ENCODE results near the gene ALOX15B. TPM values are rescaled to one million over a fixed set of nuclear protein-coding genes. Genes with fewer than 3 reads are reported as not detected.
"Not testable (repeated sequence)": the region's sequence is repeated elsewhere in the genome, so short reads cannot be mapped to it uniquely, and the experiment has no call there.

ALOX15B gene
- polyA plus RNA-seq, 3 donors, result 1.0 to 1.3 (median 1.1) TPM

- DNase-seq (ENCODE audit: extremely low read depth in 1 of 11, low read depth in 9 of 11, low spot score in 4 of 11), result no peak
Measured at GRCh38 chr17:8056232-8056975, 17.5 kb downstream of the ALOX15B start.

GRCh38 chr17:8056976-8057625 lies 18.2 kb downstream of the ALOX15B start:
- DNase-seq (ENCODE audit: extremely low read depth in 1 of 11, low read depth in 9 of 11, low spot score in 4 of 11), result no peak

- DNase-seq (ENCODE audit: extremely low read depth in 1 of 11, low read depth in 9 of 11, low spot score in 4 of 11), result peak in 8 of 11 donors; percentile 58 to 79 (median 66)
Measured at GRCh38 chr17:8057691-8058114, 18.8 kb downstream of the ALOX15B start.

GRCh38 chr17:8059131-8059530 lies 20.3 kb downstream of the ALOX15B start:
- DNase-seq (ENCODE audit: extremely low read depth in 1 of 11, low read depth in 9 of 11, low spot score in 4 of 11), result no peak

- DNase-seq (ENCODE audit: extremely low read depth in 1 of 11, low read depth in 9 of 11, low spot score in 4 of 11), result peak in 4 of 11 donors; percentile 62 to 75 (median 66)
Measured at GRCh38 chr17:8060274-8060673, 21.4 kb downstream of the ALOX15B start.

GRCh38 chr17:8061851-8062250 lies 23.0 kb downstream of the ALOX15B start:
- not testable (repeated sequence) for DNase-seq (ENCODE audit: extremely low read depth in 1 of 11, low read depth in 9 of 11, low spot score in 4 of 11)

- no peak for DNase-seq (ENCODE audit: extremely low read depth in 1 of 11, low read depth in 9 of 11, low spot score in 4 of 11)
Measured at GRCh38 chr17:8062435-8062806, 23.6 kb downstream of the ALOX15B start.

GRCh38 chr17:8062807-8063483 lies 24.1 kb downstream of the ALOX15B start:
- no peak for DNase-seq (ENCODE audit: extremely low read depth in 1 of 11, low read depth in 9 of 11, low spot score in 4 of 11)

- no peak for DNase-seq (ENCODE audit: extremely low read depth in 1 of 11, low read depth in 9 of 11, low spot score in 4 of 11)
Measured at GRCh38 chr17:8063761-8064534, 25.1 kb downstream of the ALOX15B start.

GRCh38 chr17:8064561-8065019 lies 25.7 kb downstream of the ALOX15B start:
- no peak for DNase-seq (ENCODE audit: extremely low read depth in 1 of 11, low read depth in 9 of 11, low spot score in 4 of 11)

- no peak for DNase-seq (ENCODE audit: extremely low read depth in 1 of 11, low read depth in 9 of 11, low spot score in 4 of 11)
Measured at GRCh38 chr17:8066841-8067775, 28.2 kb downstream of the ALOX15B start.

GRCh38 chr17:8067806-8068205 lies 28.9 kb downstream of the ALOX15B start:
- DNase-seq (ENCODE audit: extremely low read depth in 1 of 11, low read depth in 9 of 11, low spot score in 4 of 11), result no peak

GRCh38 chr17:8068736-8069586 lies 30.1 kb downstream of the ALOX15B start:
- no peak for DNase-seq (ENCODE audit: extremely low read depth in 1 of 11, low read depth in 9 of 11, low spot score in 4 of 11)

- no peak for DNase-seq (ENCODE audit: extremely low read depth in 1 of 11, low read depth in 9 of 11, low spot score in 4 of 11)
Measured at GRCh38 chr17:8069587-8069860, 30.7 kb downstream of the ALOX15B start.

- DNase-seq (ENCODE audit: extremely low read depth in 1 of 11, low read depth in 9 of 11, low spot score in 4 of 11), result no peak
Measured at GRCh38 chr17:8071496-8071895, 32.6 kb downstream of the ALOX15B start.

GRCh38 chr17:8072341-8072728 lies 33.5 kb downstream of the ALOX15B start:
- DNase-seq (ENCODE audit: extremely low read depth in 1 of 11, low read depth in 9 of 11, low spot score in 4 of 11), result no peak

- DNase-seq (ENCODE audit: extremely low read depth in 1 of 11, low read depth in 9 of 11, low spot score in 4 of 11), result no peak
Measured at GRCh38 chr17:8072729-8073461, 34.0 kb downstream of the ALOX15B start.

Measured in renal cortex interstitium (tissue), 11 donors.